K562 (cell line): ENCODE measurements around the gene CCDC9. TPM values are rescaled to one million over a fixed set of nuclear protein-coding genes. Genes with fewer than 3 reads are reported as not detected.
A peak's percentile ranks its signal among the peaks of the same experiment; 100 is the strongest.

Source experiments
- ARHGAP35 ChIP-seq: fragments of 450-650 bp; IDR thresholded peaks from 2 replicates; pipeline ENCODE4 v1.6.1; 2018; ENCODE audit not compliant: partially characterized antibody
- ARID1B ChIP-seq: fragments of 450-650 bp; IDR thresholded peaks from 2 replicates; pipeline ENCODE4 v1.6.1; 2016; ENCODE audit warnings: antibody characterized with exemption, mild to moderate bottlenecking, inconsistent platforms
- C11orf30 ChIP-seq: fragments of 450-650 bp; IDR thresholded peaks from 2 replicates; pipeline ENCODE4 v1.6.1; 2016; ENCODE audit warnings: low read depth, mild to moderate bottlenecking
- CSDE1 ChIP-seq, 2 experiments: fragments of 450-650 bp; IDR thresholded peaks; 2 replicates each; pipeline ENCODE4 v1.6.1; 2016; ENCODE audit warnings: mild to moderate bottlenecking in 1 of 2
- GATAD2B ChIP-seq: fragments of 450-650 bp; IDR thresholded peaks from 2 replicates; pipeline ENCODE4 v1.6.1; 2017; ENCODE audit warnings: mild to moderate bottlenecking, borderline replicate concordance
- ILK ChIP-seq: fragments of 450-650 bp; IDR thresholded peaks from 2 replicates; pipeline ENCODE4 v1.6.1; 2016; ENCODE audit warnings: missing genetic modification characterization, low read depth, mild to moderate bottlenecking, missing compliant biosample characterization, moderate library complexity, borderline replicate concordance
- KAT2B ChIP-seq: IDR thresholded peaks from one replicate; pipeline ENCODE4 v1.6.1; 2012; ENCODE audit warnings: low read depth, mild to moderate bottlenecking, control low read depth, inconsistent platforms, low read length, moderate library complexity
- KAT8 ChIP-seq: fragments of 450-650 bp; IDR thresholded peaks from 2 replicates; pipeline ENCODE4 v1.6.1; 2016; ENCODE audit warnings: low read depth, mild to moderate bottlenecking
- MBD2 ChIP-seq: sonication (generic); IDR thresholded peaks from 2 replicates; pipeline ENCODE4 v1.6.1; 2016; ENCODE audit warnings: low read depth, borderline replicate concordance
- NUFIP1 ChIP-seq: fragments of 450-650 bp; IDR thresholded peaks from 2 replicates; pipeline ENCODE4 v1.6.1; 2018; ENCODE audit not compliant: partially characterized antibody
- SMC3 ChIP-seq: conservative IDR thresholded peaks from 2 replicates; pipeline ENCODE4 v1.6.1; 2011; ENCODE audit warnings: low read depth, low read length, improper control_type of control experiment; ENCODE audit not compliant: insufficient read depth
- ZBTB26 ChIP-seq: fragments of 450-650 bp; formaldehyde crosslinking; IDR thresholded peaks from 2 replicates; pipeline ENCODE4 v1.4.0; 2022; ENCODE audit warnings: missing genetic modification characterization
- ZFP30 ChIP-seq: fragments of 250-450 bp; sonication (Bioruptor Pico); IDR thresholded peaks from 2 replicates; pipeline ENCODE4 v1.8.0; 2022; ENCODE audit warnings: moderate library complexity, mild to moderate bottlenecking, inconsistent platforms, borderline replicate concordance
- ZNF384 ChIP-seq: IDR thresholded peaks from 2 replicates; pipeline ENCODE4 v1.6.1; 2012; ENCODE audit warnings: low read depth, low read length, improper control_type of control experiment
- ZNF717 ChIP-seq: fragments of 250-450 bp; sonication (Bioruptor Pico); IDR thresholded peaks from 2 replicates; pipeline ENCODE4 v1.5.0; 2021
- ZNF764 ChIP-seq: fragments of 250-450 bp; sonication (Bioruptor Pico); IDR thresholded peaks from 2 replicates; pipeline ENCODE4 v1.4.0; 2020; ENCODE audit warnings: low read depth, mild to moderate bottlenecking, moderate library complexity
- ZSCAN32 ChIP-seq: fragments of 450-650 bp; formaldehyde crosslinking; IDR thresholded peaks from 2 replicates; pipeline ENCODE4 v1.4.0; 2020; ENCODE audit warnings: mild to moderate bottlenecking, moderate library complexity
- ZZZ3 ChIP-seq: fragments of 450-650 bp; IDR thresholded peaks from 2 replicates; pipeline ENCODE4 v1.6.1; 2016; ENCODE audit warnings: antibody characterized with exemption, mild to moderate bottlenecking, moderate library complexity
- polyA plus RNA-seq, 8 experiments: library from polyadenylated mRNA; depleted of rRNA in 4 of 8; stranded (reverse) in 5 of 8; unstranded in 3 of 8; fragments of >200 nt; fragmentation: Nextera tagmentation in 2 of 8; fragmentation: Illumina TruSeq in 1 of 8; extraction: Ambion mirVana in 2 of 8; extraction: Trizol in 1 of 8; gene quantifications; 2 replicates each; pipeline versions ENCODE4 v1.2.1 to v1.2.3, GENCODE V29; 2011 to 2014; ENCODE audit warnings: inconsistent platforms in 1 of 8, missing spikeins in 1 of 8
- total RNA-seq, 7 experiments: library from RNA; depleted of rRNA in 6 of 7; stranded (reverse); fragments of >200 nt in 6 of 7; fragmentation: Illumina TruSeq in 2 of 7; extraction: Trizol in 2 of 7; gene quantifications; 2 replicates each; pipeline versions ENCODE4 v1.2.1 to v1.2.3, GENCODE V29; 2011 to 2021; ENCODE audit warnings: low replicate concordance in 1 of 7
- TF ChIP-seq, protein P1 (sequence below): sonication (generic); formaldehyde crosslinking; IDR thresholded peaks from 2 replicates; pipeline ENCODE4 v1.8.0; 2023; ENCODE audit warnings: mild to moderate bottlenecking, missing genetic modification reagents
- TF ChIP-seq, protein P2 (sequence below): sonication (generic); formaldehyde crosslinking; IDR thresholded peaks from 2 replicates; pipeline ENCODE4 v1.4.0; 2020; ENCODE audit warnings: mild to moderate bottlenecking, missing genetic modification reagents
- TF ChIP-seq, protein P3 (sequence below): fragments of 450-650 bp; formaldehyde crosslinking; IDR thresholded peaks from 2 replicates; pipeline ENCODE4 v1.4.0; 2020; ENCODE audit warnings: mild to moderate bottlenecking, mixed read lengths

The CCDC9 gene
- total and polyA plus RNA-seq, 9 of the 15 experiments (the other 6 are each of a cell fraction or from before 2014, with no cell fraction given) = 0.23 to 38.6 (median 8.4) TPM

GRCh38 chr19:47228937-47229675, 27.2 kb upstream of the CCDC9 start (continued):
- TF ChIP-seq, protein P1, sequence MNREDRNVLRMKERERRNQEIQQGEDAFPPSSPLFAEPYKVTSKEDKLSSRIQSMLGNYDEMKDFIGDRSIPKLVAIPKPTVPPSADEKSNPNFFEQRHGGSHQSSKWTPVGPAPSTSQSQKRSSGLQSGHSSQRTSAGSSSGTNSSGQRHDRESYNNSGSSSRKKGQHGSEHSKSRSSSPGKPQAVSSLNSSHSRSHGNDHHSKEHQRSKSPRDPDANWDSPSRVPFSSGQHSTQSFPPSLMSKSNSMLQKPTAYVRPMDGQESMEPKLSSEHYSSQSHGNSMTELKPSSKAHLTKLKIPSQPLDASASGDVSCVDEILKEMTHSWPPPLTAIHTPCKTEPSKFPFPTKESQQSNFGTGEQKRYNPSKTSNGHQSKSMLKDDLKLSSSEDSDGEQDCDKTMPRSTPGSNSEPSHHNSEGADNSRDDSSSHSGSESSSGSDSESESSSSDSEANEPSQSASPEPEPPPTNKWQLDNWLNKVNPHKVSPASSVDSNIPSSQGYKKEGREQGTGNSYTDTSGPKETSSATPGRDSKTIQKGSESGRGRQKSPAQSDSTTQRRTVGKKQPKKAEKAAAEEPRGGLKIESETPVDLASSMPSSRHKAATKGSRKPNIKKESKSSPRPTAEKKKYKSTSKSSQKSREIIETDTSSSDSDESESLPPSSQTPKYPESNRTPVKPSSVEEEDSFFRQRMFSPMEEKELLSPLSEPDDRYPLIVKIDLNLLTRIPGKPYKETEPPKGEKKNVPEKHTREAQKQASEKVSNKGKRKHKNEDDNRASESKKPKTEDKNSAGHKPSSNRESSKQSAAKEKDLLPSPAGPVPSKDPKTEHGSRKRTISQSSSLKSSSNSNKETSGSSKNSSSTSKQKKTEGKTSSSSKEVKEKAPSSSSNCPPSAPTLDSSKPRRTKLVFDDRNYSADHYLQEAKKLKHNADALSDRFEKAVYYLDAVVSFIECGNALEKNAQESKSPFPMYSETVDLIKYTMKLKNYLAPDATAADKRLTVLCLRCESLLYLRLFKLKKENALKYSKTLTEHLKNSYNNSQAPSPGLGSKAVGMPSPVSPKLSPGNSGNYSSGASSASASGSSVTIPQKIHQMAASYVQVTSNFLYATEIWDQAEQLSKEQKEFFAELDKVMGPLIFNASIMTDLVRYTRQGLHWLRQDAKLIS = no peak
- no peak for TF ChIP-seq ZNF717 (CRISPR knock-in tag)
- TF ChIP-seq SMC3 = no peak
- TF ChIP-seq ARHGAP35 = peak; percentile 70
- no peak for TF ChIP-seq ZNF384
- peak; percentile 19; the same call in 1 of the 2 replicates for TF ChIP-seq C11orf30
- no peak for TF ChIP-seq NUFIP1
- TF ChIP-seq ZNF764 (CRISPR knock-in tag) = no peak
- TF ChIP-seq MBD2 = no peak
- no peak for TF ChIP-seq ZZZ3
- no peak for TF ChIP-seq ZFP30 (CRISPR knock-in tag)
- peak; percentile 77; the same call in 1 of the 2 replicates for TF ChIP-seq ARID1B
- no peak for TF ChIP-seq KAT8
- TF ChIP-seq, protein P2, sequence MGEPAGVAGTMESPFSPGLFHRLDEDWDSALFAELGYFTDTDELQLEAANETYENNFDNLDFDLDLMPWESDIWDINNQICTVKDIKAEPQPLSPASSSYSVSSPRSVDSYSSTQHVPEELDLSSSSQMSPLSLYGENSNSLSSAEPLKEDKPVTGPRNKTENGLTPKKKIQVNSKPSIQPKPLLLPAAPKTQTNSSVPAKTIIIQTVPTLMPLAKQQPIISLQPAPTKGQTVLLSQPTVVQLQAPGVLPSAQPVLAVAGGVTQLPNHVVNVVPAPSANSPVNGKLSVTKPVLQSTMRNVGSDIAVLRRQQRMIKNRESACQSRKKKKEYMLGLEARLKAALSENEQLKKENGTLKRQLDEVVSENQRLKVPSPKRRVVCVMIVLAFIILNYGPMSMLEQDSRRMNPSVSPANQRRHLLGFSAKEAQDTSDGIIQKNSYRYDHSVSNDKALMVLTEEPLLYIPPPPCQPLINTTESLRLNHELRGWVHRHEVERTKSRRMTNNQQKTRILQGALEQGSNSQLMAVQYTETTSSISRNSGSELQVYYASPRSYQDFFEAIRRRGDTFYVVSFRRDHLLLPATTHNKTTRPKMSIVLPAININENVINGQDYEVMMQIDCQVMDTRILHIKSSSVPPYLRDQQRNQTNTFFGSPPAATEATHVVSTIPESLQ (CRISPR knock-in tag) = 0 out of 2 replicates have a peak, but pooled peaks have one; percentile 14
- peak; percentile 81 for TF ChIP-seq ZBTB26 (CRISPR knock-in tag)
- no peak for TF ChIP-seq CSDE1 (IDR thresholded peaks at IDR 0.05)
- no peak for TF ChIP-seq ZSCAN32 (CRISPR knock-in tag)
- TF ChIP-seq GATAD2B = no peak
- TF ChIP-seq KAT2B = no peak
- TF ChIP-seq, protein P3, sequence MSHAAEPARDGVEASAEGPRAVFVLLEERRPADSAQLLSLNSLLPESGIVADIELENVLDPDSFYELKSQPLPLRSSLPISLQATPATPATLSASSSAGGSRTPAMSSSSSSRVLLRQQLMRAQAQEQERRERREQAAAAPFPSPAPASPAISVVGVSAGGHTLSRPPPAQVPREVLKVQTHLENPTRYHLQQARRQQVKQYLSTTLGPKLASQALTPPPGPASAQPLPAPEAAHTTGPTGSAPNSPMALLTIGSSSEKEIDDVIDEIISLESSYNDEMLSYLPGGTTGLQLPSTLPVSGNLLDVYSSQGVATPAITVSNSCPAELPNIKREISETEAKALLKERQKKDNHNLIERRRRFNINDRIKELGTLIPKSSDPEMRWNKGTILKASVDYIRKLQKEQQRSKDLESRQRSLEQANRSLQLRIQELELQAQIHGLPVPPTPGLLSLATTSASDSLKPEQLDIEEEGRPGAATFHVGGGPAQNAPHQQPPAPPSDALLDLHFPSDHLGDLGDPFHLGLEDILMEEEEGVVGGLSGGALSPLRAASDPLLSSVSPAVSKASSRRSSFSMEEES (CRISPR knock-in tag) = peak; percentile 91
- TF ChIP-seq ILK = no peak
